IMR-90 (cell line): ENCODE results near the gene TCF20. TPM values are rescaled to one million over a fixed set of nuclear protein-coding genes. Genes with fewer than 3 reads are reported as not detected.

Source experiments
- ATAC-seq: fragments of 200-7000 bp; cut with Tn5 transposase; 2 replicates; pipeline ENCODE4 v1.9.1; 2020; ENCODE audit warnings: low read depth, mild to moderate bottlenecking, moderate library complexity
- BruUV-seq: library from RNA; stranded (reverse); fragments of 400-500 nt; replicated peaks from 2 replicates; lab custom pipeline; 2021; lab: Mats Ljungman, UMichigan
- CTCF ChIA-PET: fragments of 300-600 bp; formaldehyde crosslinking; extraction: SDS; loops from one replicate; lab custom pipeline; 2021; ENCODE audit warnings: antibody characterized with exemption; lab: Yijun Ruan, JAX
- POLR2A ChIA-PET: fragments of 300-600 bp; sonication (Branson Sonifier 250); formaldehyde crosslinking; loops from one replicate; lab custom pipeline; 2022; ENCODE audit warnings: antibody characterized with exemption; ENCODE audit not compliant: unreplicated experiment; lab: Charles Lee
- DNase-seq: peaks from one replicate; pipeline ENCODE4 v3.0.0; 2013
- H2AFZ ChIP-seq: replicated peaks from 2 replicates; pipeline ENCODE3; 2013; ENCODE audit warnings: low read length, mild to moderate bottlenecking; ENCODE audit not compliant: poor library complexity
- H2AK5ac ChIP-seq: 2 replicates; pipeline ENCODE4 v1.6.1; 2013; ENCODE audit warnings: low read depth, low read length, inconsistent platforms
- H2AK9ac ChIP-seq: replicated peaks from 2 replicates; pipeline ENCODE3; 2013; ENCODE audit warnings: mild to moderate bottlenecking, low read depth, low read length, moderate library complexity; ENCODE audit not compliant: poor library complexity
- H2BK120ac ChIP-seq: 2 replicates; pipeline ENCODE4 v1.6.1; 2013; ENCODE audit warnings: low read depth, low read length, inconsistent platforms
- H2BK15ac ChIP-seq: 3 replicates; pipeline ENCODE4 v1.6.1; 2013; ENCODE audit warnings: low read depth, low read length, inconsistent platforms
- H2BK20ac ChIP-seq: 2 replicates; pipeline ENCODE4 v1.6.1; 2013; ENCODE audit warnings: low read depth, mild to moderate bottlenecking, inconsistent platforms, low read length, moderate library complexity
- H2BK5ac ChIP-seq: 2 replicates; pipeline ENCODE4 v1.6.1; 2013; ENCODE audit warnings: mild to moderate bottlenecking, low read depth, low read length, inconsistent platforms; ENCODE audit not compliant: poor library complexity, severe bottlenecking
- H3K14ac ChIP-seq: replicated peaks from 2 replicates; pipeline ENCODE4 v1.6.1; 2013; ENCODE audit warnings: low read depth, low read length, inconsistent platforms
- H3K18ac ChIP-seq: 2 replicates; pipeline ENCODE4 v1.6.1; 2013; ENCODE audit warnings: low read depth, low read length, control low read depth
- H3K23ac ChIP-seq: 2 replicates; pipeline ENCODE4 v1.6.1; 2013; ENCODE audit warnings: low read depth, low read length, inconsistent platforms
- H3K27ac ChIP-seq: 2 replicates; pipeline ENCODE4 v1.5.1; 2013; ENCODE audit warnings: mild to moderate bottlenecking, control low read depth, low read length; ENCODE audit not compliant: insufficient read depth
- H3K27me3 ChIP-seq: 2 replicates; pipeline ENCODE4 v1.6.1; 2013; ENCODE audit warnings: low read length; ENCODE audit not compliant: control insufficient read depth, insufficient read depth
- H3K36me3 ChIP-seq: 2 replicates; pipeline ENCODE4 v1.6.1; 2013; ENCODE audit warnings: low read length, mixed read lengths; ENCODE audit not compliant: control insufficient read depth, insufficient read depth
- H3K4ac ChIP-seq: 2 replicates; pipeline ENCODE4 v1.6.1; 2013; ENCODE audit warnings: low read depth, low read length, inconsistent platforms
- H3K4me1 ChIP-seq: 2 replicates; pipeline ENCODE4 v1.6.1; 2013; ENCODE audit warnings: low read length, mixed read lengths; ENCODE audit not compliant: control insufficient read depth, insufficient read depth
- H3K4me2 ChIP-seq: 2 replicates; pipeline ENCODE4 v1.6.1; 2013; ENCODE audit warnings: low read depth, mild to moderate bottlenecking, control low read depth, low read length, moderate library complexity
- H3K4me3 ChIP-seq: 2 replicates; pipeline ENCODE4 v1.5.1; 2013; ENCODE audit warnings: low read depth, mild to moderate bottlenecking, control low read depth, low read length, moderate library complexity; ENCODE audit not compliant: insufficient read depth
- H3K56ac ChIP-seq: 2 replicates; pipeline ENCODE4 v1.6.1; 2013; ENCODE audit warnings: low read length, inconsistent platforms; ENCODE audit not compliant: insufficient read depth; ENCODE audit errors: extremely low read depth
- H3K79me1 ChIP-seq, 2 experiments: 2 replicates each; pipeline ENCODE4 v1.6.1; 2013; ENCODE audit warnings: low read length in 2 of 2, inconsistent platforms in 1 of 2, low read depth in 1 of 2
- H3K9ac ChIP-seq: 2 replicates; pipeline ENCODE4 v1.6.1; 2013; ENCODE audit warnings: low read depth, low read length, control low read depth
- H3K9me1 ChIP-seq: 2 replicates; pipeline ENCODE4 v1.6.1; 2013; ENCODE audit warnings: low read length, inconsistent platforms; ENCODE audit not compliant: insufficient read depth
- H3K9me3 ChIP-seq: 2 replicates; pipeline ENCODE4 v1.6.1; 2013; ENCODE audit warnings: low read length; ENCODE audit not compliant: control insufficient read depth, insufficient read depth
- H4K20me1 ChIP-seq: 2 replicates; pipeline ENCODE4 v1.6.1; 2013; ENCODE audit warnings: low read length, inconsistent platforms; ENCODE audit not compliant: insufficient read depth
- H4K5ac ChIP-seq: 2 replicates; pipeline ENCODE4 v1.6.1; 2013; ENCODE audit warnings: mild to moderate bottlenecking, low read depth, low read length, control low read depth
- H4K8ac ChIP-seq, 2 experiments: 2 replicates each; pipeline ENCODE4 v1.6.1; 2013; ENCODE audit warnings: low read depth in 2 of 2, low read length in 2 of 2, control low read depth in 1 of 2, inconsistent platforms in 1 of 2
- H4K91ac ChIP-seq: 2 replicates; pipeline ENCODE4 v1.6.1; 2013; ENCODE audit warnings: low read depth, low read length, inconsistent platforms; ENCODE audit not compliant: insufficient read depth
- BHLHE40 ChIP-seq: fragments of 150-350 bp; IDR thresholded peaks from 2 replicates; pipeline ENCODE4 v1.6.1; 2016; ENCODE audit warnings: mild to moderate bottlenecking, low read depth, low read length
- CEBPB ChIP-seq: IDR thresholded peaks from 2 replicates; pipeline ENCODE4 v1.6.1; 2012; ENCODE audit warnings: low read depth, low read length, improper control_type of control experiment
- CHD1 ChIP-seq: IDR thresholded peaks from 2 replicates; pipeline ENCODE4 v1.6.1; 2012; ENCODE audit warnings: low read depth, low read length, improper control_type of control experiment
- FOS ChIP-seq: fragments of 150-350 bp; IDR thresholded peaks from 2 replicates; pipeline ENCODE4 v1.6.1; 2016; ENCODE audit warnings: low read depth, low read length
- MAFK ChIP-seq: IDR thresholded peaks from 2 replicates; pipeline ENCODE4 v1.6.1; 2012; ENCODE audit warnings: low read depth, low read length, improper control_type of control experiment
- MAZ ChIP-seq: IDR thresholded peaks from 2 replicates; pipeline ENCODE4 v1.6.1; 2012; ENCODE audit warnings: low read depth, mild to moderate bottlenecking, low read length, improper control_type of control experiment, moderate library complexity, borderline replicate concordance
- MXI1 ChIP-seq: IDR thresholded peaks from 2 replicates; pipeline ENCODE4 v1.6.1; 2012; ENCODE audit warnings: low read depth, mild to moderate bottlenecking, low read length, moderate library complexity, borderline replicate concordance
- NFE2L2 ChIP-seq: fragments of 150-350 bp; IDR thresholded peaks from 2 replicates; pipeline ENCODE4 v1.6.1; 2016; ENCODE audit warnings: low read depth, mild to moderate bottlenecking, low read length
- POLR2A ChIP-seq: IDR thresholded peaks from 2 replicates; pipeline ENCODE4 v1.6.1; 2012; ENCODE audit warnings: mild to moderate bottlenecking, low read depth, low read length
- RAD21 ChIP-seq: IDR thresholded peaks from 2 replicates; pipeline ENCODE4 v1.6.1; 2012; ENCODE audit warnings: low read length, improper control_type of control experiment
- RCOR1 ChIP-seq: IDR thresholded peaks from 2 replicates; pipeline ENCODE4 v1.6.1; 2012; ENCODE audit warnings: mild to moderate bottlenecking, low read length, improper control_type of control experiment; ENCODE audit not compliant: insufficient replicate concordance
- RFX5 ChIP-seq: IDR thresholded peaks from 2 replicates; pipeline ENCODE4 v1.8.0; 2012; ENCODE audit warnings: low read depth, mild to moderate bottlenecking, low read length, moderate library complexity
- WGBS, 2 experiments: methylation state at CpG; one replicate each; pipeline versions ENCODE4 v1.1.5 to v1.1.7; 2013; ENCODE audit warnings: missing lambda C conversion rate in 2 of 2; ENCODE audit not compliant: insufficient read length in 1 of 2; ENCODE audit errors: extremely low coverage in 2 of 2; 5-methylcytosine and 5-hydroxymethylcytosine counted together
- dilution Hi-C: fragments of 300-500 bp; cut with HindIII; formaldehyde crosslinking; loops from one replicate; pipeline ENCODE4 v1.14.3; 2018; ENCODE audit warnings: low sequenced_read_pairs; ENCODE audit not compliant: unreplicated experiment
- in situ Hi-C: fragments of 300-500 bp; cut with MboI; formaldehyde crosslinking; loops from 3 replicates; pipeline ENCODE4 v1.14.3; 2019; ENCODE audit warnings: low sequenced_read_pairs, inconsistent platforms, mixed read lengths
- intact Hi-C: fragments of 100-400 bp; cut with micrococcal nuclease; formaldehyde crosslinking; loops from 2 replicates; pipeline ENCODE4 v1.10.0; 2022
- polyA plus RNA-seq, 3 experiments: library from polyadenylated mRNA; depleted of rRNA; stranded (reverse); fragments of >200 nt; gene quantifications; 2 replicates each; pipeline ENCODE4 v1.2.3, GENCODE V29; 2012; ENCODE audit warnings: low replicate concordance in 1 of 3
- total RNA-seq: library from RNA; depleted of rRNA; stranded (reverse); fragments of >200 nt; gene quantifications from 2 replicates; pipeline ENCODE4 v1.2.3, GENCODE V29; 2012
- TF ChIP-seq, protein P1 (sequence below): fragments of 150-350 bp; IDR thresholded peaks from 2 replicates; pipeline ENCODE4 v1.6.1; 2016; ENCODE audit warnings: low read depth, mild to moderate bottlenecking, low read length, moderate library complexity, borderline replicate concordance
- TF ChIP-seq, protein P2 (sequence below): conservative IDR thresholded peaks from 2 replicates; pipeline ENCODE4 v1.5.1; 2012; ENCODE audit warnings: mild to moderate bottlenecking, low read depth, low read length, improper control_type of control experiment
- TF ChIP-seq, protein P3 (sequence below): fragments of 150-350 bp; IDR thresholded peaks from 2 replicates; pipeline ENCODE4 v1.6.1; 2017; ENCODE audit warnings: mild to moderate bottlenecking, antibody characterized with exemption, low read length, low read depth

The TCF20 gene
- total and polyA plus RNA-seq, 2 of the 4 experiments (the other 2 are of a cell fraction): 8.9 to 23.7 TPM

DNA sequence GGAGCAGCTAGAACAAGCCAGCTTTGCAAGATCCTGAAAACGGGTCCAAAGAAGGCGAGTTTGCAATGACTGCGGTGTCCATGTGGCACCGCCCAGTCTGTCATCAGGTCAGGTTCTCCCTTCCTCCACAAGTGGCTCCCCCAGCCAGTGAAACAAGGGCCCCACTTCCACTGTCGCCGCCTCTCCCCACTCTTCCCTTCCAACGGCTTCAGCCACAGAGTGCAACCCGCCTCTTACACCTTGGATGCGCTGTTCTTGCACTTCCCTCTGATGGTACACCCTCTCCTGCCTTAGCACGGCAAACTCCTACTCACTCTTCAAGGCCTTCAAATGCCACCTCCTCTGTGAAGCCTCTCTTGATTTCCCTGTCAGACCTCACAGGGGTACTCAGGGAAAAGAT, 10.8 kb upstream of the TCF20 start:
- no peaks in the 10 kb centered on the region for H3K9me3 ChIP-seq
- no peak overlapping the region for H2BK15ac ChIP-seq
- no peak overlapping the region for H3K4me2 ChIP-seq
- H3K4me3 ChIP-seq: no peak overlapping the region
- H3K9me1 ChIP-seq: no peaks in the 10 kb centered on the region
- H2BK5ac ChIP-seq: no peak overlapping the region
- WGBS, 2 experiments: 97% methylated on average over 5 of the region's 10 CpGs; no CpG with 5 or more reads in 1 of the 2 experiments
- H3K4ac ChIP-seq: no peak overlapping the region
- H3K9ac ChIP-seq: no peak overlapping the region
- H2AFZ ChIP-seq: no peak overlapping the region
- H2BK20ac ChIP-seq: no peak overlapping the region
- H2AK5ac ChIP-seq: no peak overlapping the region
- no peak overlapping the region for H3K27ac ChIP-seq
- TF ChIP-seq, protein P1, sequence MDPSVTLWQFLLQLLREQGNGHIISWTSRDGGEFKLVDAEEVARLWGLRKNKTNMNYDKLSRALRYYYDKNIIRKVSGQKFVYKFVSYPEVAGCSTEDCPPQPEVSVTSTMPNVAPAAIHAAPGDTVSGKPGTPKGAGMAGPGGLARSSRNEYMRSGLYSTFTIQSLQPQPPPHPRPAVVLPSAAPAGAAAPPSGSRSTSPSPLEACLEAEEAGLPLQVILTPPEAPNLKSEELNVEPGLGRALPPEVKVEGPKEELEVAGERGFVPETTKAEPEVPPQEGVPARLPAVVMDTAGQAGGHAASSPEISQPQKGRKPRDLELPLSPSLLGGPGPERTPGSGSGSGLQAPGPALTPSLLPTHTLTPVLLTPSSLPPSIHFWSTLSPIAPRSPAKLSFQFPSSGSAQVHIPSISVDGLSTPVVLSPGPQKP: no peak
- no peak for TF ChIP-seq BHLHE40
- TF ChIP-seq RAD21: no peak
- no peak for TF ChIP-seq CHD1
- TF ChIP-seq, protein P2, sequence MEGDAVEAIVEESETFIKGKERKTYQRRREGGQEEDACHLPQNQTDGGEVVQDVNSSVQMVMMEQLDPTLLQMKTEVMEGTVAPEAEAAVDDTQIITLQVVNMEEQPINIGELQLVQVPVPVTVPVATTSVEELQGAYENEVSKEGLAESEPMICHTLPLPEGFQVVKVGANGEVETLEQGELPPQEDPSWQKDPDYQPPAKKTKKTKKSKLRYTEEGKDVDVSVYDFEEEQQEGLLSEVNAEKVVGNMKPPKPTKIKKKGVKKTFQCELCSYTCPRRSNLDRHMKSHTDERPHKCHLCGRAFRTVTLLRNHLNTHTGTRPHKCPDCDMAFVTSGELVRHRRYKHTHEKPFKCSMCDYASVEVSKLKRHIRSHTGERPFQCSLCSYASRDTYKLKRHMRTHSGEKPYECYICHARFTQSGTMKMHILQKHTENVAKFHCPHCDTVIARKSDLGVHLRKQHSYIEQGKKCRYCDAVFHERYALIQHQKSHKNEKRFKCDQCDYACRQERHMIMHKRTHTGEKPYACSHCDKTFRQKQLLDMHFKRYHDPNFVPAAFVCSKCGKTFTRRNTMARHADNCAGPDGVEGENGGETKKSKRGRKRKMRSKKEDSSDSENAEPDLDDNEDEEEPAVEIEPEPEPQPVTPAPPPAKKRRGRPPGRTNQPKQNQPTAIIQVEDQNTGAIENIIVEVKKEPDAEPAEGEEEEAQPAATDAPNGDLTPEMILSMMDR: no peak
- no peak for TF ChIP-seq FOS
- TF ChIP-seq MXI1: no peak
- no peak for TF ChIP-seq MAFK
- no peak for TF ChIP-seq NFE2L2
- no peak for TF ChIP-seq MAZ
- TF ChIP-seq POLR2A: no peak
- TF ChIP-seq CEBPB: no peak
- no peak for TF ChIP-seq RFX5
- TF ChIP-seq RCOR1: no peak
- TF ChIP-seq, protein P3, sequence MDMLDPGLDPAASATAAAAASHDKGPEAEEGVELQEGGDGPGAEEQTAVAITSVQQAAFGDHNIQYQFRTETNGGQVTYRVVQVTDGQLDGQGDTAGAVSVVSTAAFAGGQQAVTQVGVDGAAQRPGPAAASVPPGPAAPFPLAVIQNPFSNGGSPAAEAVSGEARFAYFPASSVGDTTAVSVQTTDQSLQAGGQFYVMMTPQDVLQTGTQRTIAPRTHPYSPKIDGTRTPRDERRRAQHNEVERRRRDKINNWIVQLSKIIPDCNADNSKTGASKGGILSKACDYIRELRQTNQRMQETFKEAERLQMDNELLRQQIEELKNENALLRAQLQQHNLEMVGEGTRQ: no peak
- ATAC-seq (no peak), DNase-seq (no peak)
- intact Hi-C loops (no loop called here), dilution Hi-C loops (no loop called here), in situ Hi-C loops (no loop called here)
- BruUV-seq: no TSS peak
- no peak overlapping the region for H3K14ac ChIP-seq
- H3K79me1 ChIP-seq: no peaks in the 10 kb centered on the region
- no peak overlapping the region for H3K18ac ChIP-seq
- no peak overlapping the region for H2BK120ac ChIP-seq
- H3K4me1 ChIP-seq: no peaks in the 10 kb centered on the region
- peaks cover 18% of the 10 kb centered on the region for H4K20me1 ChIP-seq
- no peak overlapping the region for H3K23ac ChIP-seq
- no peak overlapping the region for H4K91ac ChIP-seq
- H3K56ac ChIP-seq: no peak overlapping the region
- H3K36me3 ChIP-seq: no peaks in the 10 kb centered on the region
- ChIA-PET POLR2A (no interaction called here), CTCF (no interaction called here)
- no peak overlapping the region for H4K5ac ChIP-seq
- H4K8ac ChIP-seq: no peak overlapping the region
- no peak overlapping the region for H2AK9ac ChIP-seq
- H3K27me3 ChIP-seq: peaks cover 44% of the 10 kb centered on the region
